OCI-LY3 (cell line): ENCODE results near the gene RPRML.
"Not testable (repeated sequence)": the region's sequence is repeated elsewhere in the genome, so short reads cannot be mapped to it uniquely, and the experiment has no call there.

Experiments used
- CTCF ChIP-seq: fragments of 200-600, 300-600 bp; sonication (generic); IDR thresholded peaks from 2 replicates; pipeline ENCODE4 v1.5.1; 2014; ENCODE audit warnings: antibody characterized with exemption, low read length, low read depth
- EZH2phosphoT487 ChIP-seq: fragments of 200-600 bp; shearing (Covaris generic); IDR thresholded peaks from 2 replicates; pipeline ENCODE4 v1.6.1; 2018; ENCODE audit warnings: antibody characterized with exemption, mixed run types, low read depth

GRCh38 chr17:47003864-47004263 lies 24.8 kb upstream of the RPRML start:
- TF ChIP-seq EZH2phosphoT487, CTCF: not testable (repeated sequence)
